Measurements from ENCODE around the gene DDX47. TPM values are rescaled to one million over a fixed set of nuclear protein-coding genes. Genes with fewer than 3 reads are reported as not detected.

Gene DDX47
- total and polyA plus RNA-seq, 5 experiments from 2014 or later, result 61.0 to 93.6 (median 77.1) TPM

DNA sequence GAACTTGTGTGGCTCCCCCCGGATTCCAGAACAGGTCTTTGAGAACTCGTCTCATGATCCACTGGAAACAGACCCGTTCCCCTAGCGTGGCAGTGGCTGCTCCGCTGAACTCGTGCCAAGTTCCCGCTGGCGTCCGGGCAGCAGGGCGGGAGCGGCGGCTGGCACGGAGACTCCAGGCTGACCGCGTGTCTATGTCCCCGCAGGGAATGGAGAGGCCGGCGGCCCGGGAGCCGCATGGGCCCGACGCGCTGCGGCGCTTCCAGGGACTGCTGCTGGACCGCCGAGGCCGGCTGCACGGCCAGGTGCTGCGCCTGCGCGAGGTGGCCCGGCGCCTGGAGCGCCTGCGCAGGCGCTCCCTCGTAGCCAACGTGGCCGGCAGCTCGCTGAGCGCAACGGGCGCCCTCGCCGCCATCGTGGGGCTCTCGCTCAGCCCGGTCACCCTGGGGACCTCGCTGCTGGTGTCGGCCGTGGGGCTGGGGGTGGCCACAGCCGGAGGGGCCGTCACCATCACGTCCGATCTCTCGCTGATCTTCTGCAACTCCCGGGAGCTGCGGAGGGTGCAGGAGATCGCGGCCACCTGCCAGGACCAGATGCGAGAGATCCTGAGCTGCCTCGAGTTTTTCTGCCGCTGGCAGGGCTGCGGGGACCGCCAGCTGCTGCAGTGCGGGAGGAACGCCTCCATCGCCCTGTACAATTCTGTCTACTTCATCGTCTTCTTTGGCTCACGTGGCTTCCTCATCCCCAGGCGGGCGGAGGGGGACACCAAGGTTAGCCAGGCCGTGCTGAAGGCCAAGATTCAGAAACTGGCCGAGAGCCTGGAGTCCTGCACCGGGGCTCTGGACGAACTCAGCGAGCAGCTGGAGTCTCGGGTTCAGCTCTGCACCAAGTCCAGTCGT lies 26.2 kb upstream of the DDX47 start:
- Mint-ChIP-seq H3K4me3 (peak overlapping the region; percentile 80 to 91 (median 85)), H3K27me3 (no peaks in the 10 kb centered on the region), H3K27ac (peak overlapping the region; percentile 79 to 96 (median 92)), H3K9me3 (no peaks in the 10 kb centered on the region), H3K36me3 (no peaks in the 10 kb centered on the region), H3K4me1 (peaks cover 4 to 26% (median 20%) of the 10 kb centered on the region in 4 donors)
- ATAC-seq (peak; percentile 85 to 90), DNase-seq (peak; percentile 53 to 83 (median 73))
- POLR2A ChIA-PET, result interaction anchor here (0.8 to 4.6 kb wide), 17 partner anchors 11 to 1380 kb away, joined by 3 to 68 read pairs (median 5); partner anchors contain the start of genes BORCS5, CDKN1B and DDX47

DNA sequence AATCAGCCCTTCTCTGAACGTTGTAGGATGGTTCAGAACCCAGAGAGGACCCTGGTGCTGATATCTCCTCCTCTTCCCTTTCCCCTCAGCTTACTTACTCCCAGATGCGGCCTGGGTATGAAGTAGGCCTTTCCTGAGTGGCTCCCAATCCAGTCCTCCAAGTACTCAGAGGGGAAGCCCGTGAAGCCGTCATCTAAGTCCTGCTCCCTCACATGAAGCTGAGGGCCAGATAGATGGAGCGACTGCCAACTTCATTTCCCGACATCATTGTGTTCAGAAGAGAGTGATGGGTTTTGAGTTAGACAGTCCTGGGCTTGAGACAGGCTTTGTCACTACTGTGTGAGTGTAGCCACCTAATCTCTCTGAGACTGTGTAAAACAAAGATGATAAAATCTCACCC lies 25.0 kb upstream of the DDX47 start:
- Mint-ChIP-seq H3K9me3 (no peaks in the 10 kb centered on the region), H3K36me3 (no peaks in the 10 kb centered on the region), H3K27ac (peak overlapping the region; percentile 79 to 99 (median 94)), H3K4me1 (peaks cover 4 to 26% (median 20%) of the 10 kb centered on the region in 4 donors), H3K27me3 (no peaks in the 10 kb centered on the region), H3K4me3 (peak overlapping the region; percentile 80 to 91 (median 86))
- DNase-seq (no peak), ATAC-seq (no peak)
- POLR2A ChIA-PET, result interaction anchor here (0.6 to 4.6 kb wide), 9 partner anchors 8 to 158 kb away, joined by 3 to 68 read pairs (median 7); partner anchors contain the start of gene DDX47

DNA sequence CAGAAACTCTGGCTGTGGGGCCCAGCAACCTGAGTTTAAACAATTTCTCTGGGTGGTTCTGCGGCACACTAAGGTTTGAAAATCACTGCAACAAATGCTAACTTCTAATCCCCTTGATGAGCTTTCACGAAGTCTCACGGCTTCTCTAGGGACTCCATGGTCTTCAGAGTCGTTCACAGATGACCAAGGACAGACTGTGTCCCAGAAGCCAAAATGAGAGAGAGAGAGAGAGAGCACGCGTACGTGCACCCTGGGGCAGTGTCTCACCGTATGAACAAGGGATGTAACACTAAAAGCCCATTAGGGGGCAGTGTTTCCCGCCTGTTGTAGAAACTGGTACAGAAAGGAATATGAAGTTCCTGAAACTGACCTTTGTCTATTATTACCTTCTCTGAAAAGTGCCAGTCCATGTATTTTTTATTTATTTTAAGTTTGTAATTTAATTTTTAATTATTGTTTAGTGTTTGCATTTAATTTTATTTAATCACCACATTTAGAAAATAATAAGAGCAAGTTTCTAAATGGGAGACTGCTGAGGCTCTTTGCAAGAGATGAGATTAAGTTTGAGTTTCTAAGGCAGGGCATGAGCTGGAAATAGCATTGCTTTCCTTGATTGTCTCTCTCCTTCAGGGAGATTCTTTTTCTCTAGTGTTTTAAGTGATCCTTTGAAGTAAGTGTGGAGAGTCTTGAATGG lies 24.3 kb upstream of the DDX47 start:
- DNase-seq (peak; percentile 31 to 80 (median 58)), ATAC-seq (peak; percentile 55 to 71)
- Mint-ChIP-seq H3K4me3 (peak overlapping the region; percentile 68 to 91 (median 86)), H3K27me3 (no peaks in the 10 kb centered on the region), H3K4me1 (peaks cover 4 to 26% (median 20%) of the 10 kb centered on the region in 4 donors), H3K27ac (peak overlapping the region in 9 of 10 donors; percentile 83 to 99 (median 94)), H3K9me3 (no peaks in the 10 kb centered on the region), H3K36me3 (no peaks in the 10 kb centered on the region)
- POLR2A ChIA-PET, result interaction anchor here (0.6 to 4.6 kb wide), 7 partner anchors 16 to 432 kb away, joined by 3 to 68 read pairs (median 14); partner anchors contain the start of genes BORCS5 and DDX47

DNA sequence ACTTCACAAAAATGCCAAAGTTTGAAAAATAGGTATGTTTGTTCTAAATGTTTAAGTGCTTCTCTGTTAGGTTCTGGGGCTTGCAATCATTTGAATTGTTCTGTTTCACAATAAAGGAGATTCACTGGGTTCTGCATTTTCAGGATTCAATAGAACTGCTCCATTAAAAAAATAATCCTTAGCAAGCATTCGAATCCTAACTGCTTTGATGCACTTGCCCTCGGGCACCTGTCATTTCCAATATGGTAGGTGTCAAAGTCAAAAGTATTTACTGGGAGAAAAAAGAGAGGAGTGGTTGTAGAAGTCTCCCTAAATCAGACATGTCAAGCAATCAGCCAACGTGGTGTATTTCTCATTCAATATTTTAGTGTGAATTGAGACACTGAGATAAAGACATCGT lies 22.2 kb upstream of the DDX47 start:
- ATAC-seq (no peak), DNase-seq (no peak)
- Mint-ChIP-seq H3K9me3 (no peaks in the 10 kb centered on the region), H3K36me3 (no peaks in the 10 kb centered on the region), H3K27ac (no peak overlapping the region), H3K27me3 (no peaks in the 10 kb centered on the region), H3K4me1 (peaks cover 4 to 24% (median 20%) of the 10 kb centered on the region in 4 donors), H3K4me3 (no peak overlapping the region)
- POLR2A ChIA-PET, result interaction anchor here (4.6 kb wide), 2 partner anchors 13 to 23 kb away, joined by 32 to 68 read pairs; partner anchors contain the start of gene DDX47

DNA sequence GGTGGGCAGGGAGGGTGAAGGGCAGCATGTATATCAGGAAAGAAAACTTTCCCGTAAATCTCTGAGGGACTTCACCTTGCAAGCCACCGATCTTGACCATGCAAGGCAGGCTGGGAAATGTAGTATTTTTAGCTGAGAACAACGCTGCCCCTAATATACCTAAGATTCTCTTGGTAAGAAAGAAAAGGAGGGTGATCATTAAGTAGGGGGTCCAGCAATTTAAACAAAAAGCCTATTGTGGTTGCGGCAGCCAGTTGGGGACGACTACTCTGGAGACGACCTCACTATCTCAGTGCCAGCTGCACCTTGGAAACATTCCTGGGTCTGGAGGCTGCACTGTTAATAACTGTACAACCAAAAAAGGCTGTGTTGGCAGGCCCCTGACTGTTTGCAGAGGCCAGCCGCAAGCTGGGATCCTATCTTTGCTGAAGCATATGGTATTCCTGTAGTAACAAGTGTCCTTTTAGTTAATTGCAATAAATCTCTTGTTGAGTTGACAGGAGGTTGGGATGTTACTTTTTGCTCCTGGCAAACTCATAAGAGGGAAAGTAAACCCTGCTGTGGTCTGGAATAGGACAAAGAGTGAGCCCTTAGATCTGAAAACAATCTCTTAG lies 21.3 kb upstream of the DDX47 start:
- POLR2A ChIA-PET, result interaction anchor here (1.0 to 4.0 kb wide), 2 partner anchors 11 to 21 kb away, joined by 3 to 14 read pairs; partner anchors contain the start of gene DDX47
- Mint-ChIP-seq H3K27ac (peak overlapping the region in 2 of 10 donors; percentile 52), H3K36me3 (no peaks in the 10 kb centered on the region), H3K9me3 (no peaks in the 10 kb centered on the region), H3K27me3 (no peaks in the 10 kb centered on the region), H3K4me3 (no peak overlapping the region), H3K4me1 (peaks cover 4 to 21% (median 17%) of the 10 kb centered on the region in 4 donors)
- DNase-seq (no peak), ATAC-seq (no peak)

DNA sequence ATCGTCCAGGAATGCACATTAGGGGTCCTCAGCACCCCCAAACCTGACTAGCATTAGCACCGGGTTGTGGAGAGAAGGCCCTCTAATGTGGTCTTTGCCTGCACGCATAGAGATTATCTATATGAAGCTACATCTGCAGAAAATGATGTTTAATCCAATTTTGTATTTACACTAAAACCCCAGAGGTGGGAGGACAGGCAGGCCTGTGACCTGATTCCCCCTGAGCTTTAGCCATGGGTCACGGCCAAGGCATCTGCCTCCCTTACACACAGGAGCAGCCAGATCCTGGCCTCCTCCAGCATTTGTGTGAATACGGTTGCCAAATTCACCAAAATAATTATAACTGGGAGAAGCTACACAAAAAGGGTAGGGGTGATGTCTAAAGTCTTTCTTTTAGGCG lies 20.7 kb upstream of the DDX47 start:
- Mint-ChIP-seq H3K4me1 (peaks cover 4 to 19% (median 16%) of the 10 kb centered on the region in 4 donors), H3K27me3 (no peaks in the 10 kb centered on the region), H3K27ac (peak overlapping the region in 2 of 10 donors; percentile 33 to 52), H3K4me3 (no peak overlapping the region), H3K36me3 (no peaks in the 10 kb centered on the region), H3K9me3 (no peaks in the 10 kb centered on the region)
- POLR2A ChIA-PET, result interaction anchor here (0.6 to 4.0 kb wide), 3 partner anchors 10 to 307 kb away, joined by 3 to 14 read pairs (median 4); partner anchors contain the start of gene DDX47
- DNase-seq, result no peak
- no peak for ATAC-seq

DNA sequence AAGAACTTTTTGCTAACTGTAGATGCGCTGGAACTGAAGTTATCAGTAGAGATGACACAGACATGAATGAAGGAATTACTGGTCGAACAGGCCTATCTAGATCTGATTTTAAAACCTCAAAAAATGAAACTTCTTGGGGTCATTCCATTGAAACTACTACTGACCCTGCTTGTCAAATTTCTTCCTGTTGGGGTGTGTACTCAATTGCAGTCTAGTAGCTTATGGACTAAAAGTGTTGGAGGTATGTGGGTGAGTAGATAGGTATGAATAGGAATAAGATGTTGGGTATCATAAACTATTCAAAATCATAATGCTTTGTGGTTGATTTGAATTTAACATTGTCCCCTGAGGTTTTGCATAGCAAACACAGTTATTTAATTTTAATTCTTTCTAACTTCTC lies 18.5 kb upstream of the DDX47 start:
- H3K4me1 Mint-ChIP-seq, result peaks cover 0 to 3% (median 0%) of the 10 kb centered on the region in 4 donors
- H3K27ac Mint-ChIP-seq, result peak overlapping the region in 1 of 10 donors; percentile 29
- H3K9me3 Mint-ChIP-seq, result no peaks in the 10 kb centered on the region
- POLR2A ChIA-PET, result interaction anchor here (4.0 kb wide), 1 partner anchor 18 kb away, joined by 14 read pairs; the partner anchor contains the start of gene DDX47
- no peaks in the 10 kb centered on the region for H3K27me3 Mint-ChIP-seq
- ATAC-seq, result no peak
- H3K4me3 Mint-ChIP-seq, result no peak overlapping the region
- DNase-seq, result no peak
- H3K36me3 Mint-ChIP-seq, result no peaks in the 10 kb centered on the region

DNA sequence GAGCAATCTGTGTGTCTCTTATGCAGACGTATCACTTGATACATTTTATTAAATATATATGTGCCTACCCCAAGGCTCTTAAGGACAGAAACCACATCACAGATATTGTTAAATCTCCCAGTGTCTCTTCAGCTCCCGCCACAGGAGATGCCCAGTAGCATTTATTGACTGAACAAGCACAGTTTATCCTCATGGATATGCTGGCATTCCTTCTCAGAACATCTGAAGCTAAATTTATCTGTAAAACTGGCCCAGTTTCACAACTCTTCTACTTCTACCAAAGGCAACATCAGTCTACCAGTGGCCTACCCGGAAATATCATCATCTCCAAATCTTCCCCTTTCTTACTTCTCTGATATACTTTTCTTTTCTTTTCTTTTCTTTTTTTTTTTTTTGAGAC lies 17.0 kb upstream of the DDX47 start:
- Mint-ChIP-seq H3K36me3 (no peaks in the 10 kb centered on the region), H3K4me3 (no peak overlapping the region), H3K9me3 (no peaks in the 10 kb centered on the region), H3K27ac (peak overlapping the region in 2 of 10 donors; percentile 12 to 35), H3K27me3 (no peaks in the 10 kb centered on the region), H3K4me1 (peaks cover 0 to 3% (median 0%) of the 10 kb centered on the region in 4 donors)
- POLR2A ChIA-PET, result interaction anchor here (0.6 to 0.8 kb wide), 3 partner anchors 10 to 302 kb away, joined by 3 to 4 read pairs (median 3); no protein-coding TSS in a partner anchor
- ATAC-seq (no peak), DNase-seq (no peak)

DNA sequence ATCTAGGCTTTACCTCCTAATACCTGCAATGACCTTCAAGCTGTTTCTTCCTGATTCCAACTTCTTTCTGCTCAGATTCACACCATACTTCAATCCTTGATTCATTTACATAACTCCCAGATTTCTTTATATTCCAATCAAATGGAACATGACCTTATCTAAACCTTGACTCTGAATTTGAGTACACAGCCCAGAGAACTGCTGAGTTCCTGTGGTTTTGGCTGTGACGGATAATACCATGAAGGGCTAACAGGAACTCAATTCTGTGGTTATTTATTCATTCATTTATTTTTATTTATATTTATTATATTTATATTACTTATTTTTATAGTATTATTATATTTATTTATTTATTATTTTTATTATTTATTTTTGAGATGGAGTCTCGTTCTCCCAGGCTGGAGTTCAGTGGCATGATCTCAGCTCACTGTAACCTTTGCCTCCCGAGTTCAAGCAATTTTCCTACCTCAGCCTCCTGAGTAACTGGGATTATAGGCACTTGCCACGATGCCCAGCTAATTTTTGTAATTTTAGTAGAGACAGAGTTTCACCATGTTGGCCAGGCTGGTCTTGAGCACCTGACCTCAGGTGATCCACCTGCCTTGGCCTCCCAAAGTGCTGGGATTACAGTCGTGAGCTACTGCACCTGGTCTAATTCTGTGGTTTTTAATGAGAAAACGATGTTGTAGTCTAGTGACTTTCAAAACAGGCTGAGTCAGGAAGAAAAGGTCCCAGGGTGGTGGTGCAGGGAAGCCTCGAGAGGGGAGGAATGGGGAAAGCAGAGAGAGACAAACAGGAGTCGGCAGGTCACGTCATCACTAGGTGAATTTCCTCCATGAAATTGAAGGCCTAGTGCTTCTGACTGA lies 16.0 kb upstream of the DDX47 start:
- H3K9me3 Mint-ChIP-seq, result no peaks in the 10 kb centered on the region
- POLR2A ChIA-PET, result interaction anchor here (1.9 kb wide), 1 partner anchor 10 kb away, joined by 7 read pairs; no protein-coding TSS in a partner anchor
- no peaks in the 10 kb centered on the region for H3K27me3 Mint-ChIP-seq
- H3K27ac Mint-ChIP-seq, result peak overlapping the region in 3 of 10 donors; percentile 26 to 72 (median 35)
- H3K36me3 Mint-ChIP-seq, result no peaks in the 10 kb centered on the region
- ATAC-seq (no peak), DNase-seq (no peak)
- H3K4me3 Mint-ChIP-seq, result no peak overlapping the region
- H3K4me1 Mint-ChIP-seq, result peaks cover 1 to 5% (median 3%) of the 10 kb centered on the region in 4 donors

DNA sequence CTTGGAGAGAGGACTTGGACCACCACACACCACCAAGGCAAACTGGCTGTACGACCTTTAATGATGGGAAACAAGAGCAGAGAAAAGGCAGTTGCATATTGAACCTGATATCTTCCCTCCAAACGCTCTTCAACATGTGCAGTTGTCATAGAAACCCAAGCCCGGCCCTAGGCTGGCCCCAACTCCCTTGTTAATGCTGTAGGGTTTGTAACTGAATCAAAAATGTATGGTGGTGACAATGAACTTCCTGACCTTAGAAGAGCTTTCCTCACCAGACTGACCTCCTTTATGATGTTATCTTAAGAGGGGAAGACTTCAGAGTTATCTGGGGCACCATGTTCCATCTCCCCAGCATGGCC lies 15.4 kb upstream of the DDX47 start:
- Mint-ChIP-seq H3K4me3 (peak overlapping the region in 1 of 10 donors; percentile 10), H3K36me3 (no peaks in the 10 kb centered on the region), H3K9me3 (no peaks in the 10 kb centered on the region), H3K27me3 (no peaks in the 10 kb centered on the region), H3K27ac (peak overlapping the region in 1 of 10 donors; percentile 21), H3K4me1 (peaks cover 4 to 11% (median 8%) of the 10 kb centered on the region in 4 donors)
- DNase-seq (no peak), ATAC-seq (no peak)
- POLR2A ChIA-PET, result interaction anchor here (0.6 to 1.9 kb wide), 2 partner anchors 11 to 32 kb away, joined by 3 to 7 read pairs; no protein-coding TSS in a partner anchor

DNA sequence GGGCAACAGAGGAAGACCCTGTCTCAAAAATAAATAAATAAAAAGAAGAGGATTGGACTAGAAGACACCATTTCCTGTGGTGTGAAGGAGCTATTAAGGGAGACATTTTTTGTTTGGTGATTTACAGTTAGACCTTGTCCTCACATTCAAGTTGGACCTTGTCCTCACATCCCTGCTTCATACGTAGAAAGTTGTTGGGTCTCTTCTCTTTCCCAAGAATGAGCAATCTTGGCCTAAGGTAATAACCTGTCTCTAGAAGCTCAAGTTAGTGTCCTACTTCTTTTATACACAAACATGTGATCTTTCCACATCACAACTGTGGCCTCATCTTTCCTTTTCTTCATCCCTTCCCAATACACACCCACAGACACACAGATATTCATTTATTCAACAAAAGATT lies 14.7 kb upstream of the DDX47 start:
- Mint-ChIP-seq H3K9me3 (no peaks in the 10 kb centered on the region), H3K4me1 (peaks cover 7 to 18% (median 14%) of the 10 kb centered on the region in 4 donors), H3K36me3 (no peaks in the 10 kb centered on the region), H3K4me3 (no peak overlapping the region), H3K27ac (peak overlapping the region in 1 of 10 donors; percentile 1), H3K27me3 (no peaks in the 10 kb centered on the region)
- ATAC-seq, result no peak
- DNase-seq, result no peak
- POLR2A ChIA-PET, result interaction anchor here (0.6 to 1.9 kb wide), 2 partner anchors 11 to 32 kb away, joined by 3 to 7 read pairs; no protein-coding TSS in a partner anchor
